Calu3 (cell line): ENCODE data around the gene ITPR2. TPM values are rescaled to one million over a fixed set of nuclear protein-coding genes. Genes with fewer than 3 reads are reported as not detected.

Source experiments
- BruUV-seq: library from RNA; stranded (reverse); fragments of 400-500 nt; replicated peaks from 2 replicates; lab custom pipeline; 2021; lab: Mats Ljungman, UMichigan
- CTCF ChIA-PET: fragments of 300-600 bp; sonication (Branson Sonifier 250); formaldehyde crosslinking; loops from one replicate; lab custom pipeline; 2022; ENCODE audit warnings: antibody characterized with exemption; lab: Charles Lee
- DNase-seq: peaks from one replicate; pipeline ENCODE4 v3.0.0; 2022
- H3K27ac Mint-ChIP-seq: one replicate; pipeline ENCODE4 v1.8.0; 2022; ENCODE audit warnings: mixed read lengths; ENCODE audit not compliant: unreplicated experiment
- H3K27me3 Mint-ChIP-seq: one replicate; pipeline ENCODE4 v1.8.0; 2022; ENCODE audit warnings: mixed read lengths; ENCODE audit not compliant: unreplicated experiment
- H3K36me3 Mint-ChIP-seq: one replicate; pipeline ENCODE4 v1.8.0; 2022; ENCODE audit warnings: mild to moderate bottlenecking, moderate library complexity, mixed read lengths; ENCODE audit not compliant: insufficient read depth, unreplicated experiment
- H3K4me1 Mint-ChIP-seq: one replicate; pipeline ENCODE4 v1.8.0; 2022; ENCODE audit warnings: mild to moderate bottlenecking, low read depth, mixed read lengths; ENCODE audit not compliant: unreplicated experiment
- H3K4me3 Mint-ChIP-seq: one replicate; pipeline ENCODE4 v1.8.0; 2022; ENCODE audit warnings: mild to moderate bottlenecking, low read depth, moderate library complexity, mixed read lengths; ENCODE audit not compliant: unreplicated experiment
- H3K9me3 Mint-ChIP-seq: one replicate; pipeline ENCODE4 v1.8.0; 2022; ENCODE audit warnings: low read depth, mixed read lengths; ENCODE audit not compliant: unreplicated experiment
- CTCF ChIP-seq: fragments of 200-600 bp; IDR thresholded peaks from one replicate; pipeline ENCODE4 v1.8.0; 2022; ENCODE audit warnings: antibody characterized with exemption; ENCODE audit not compliant: unreplicated experiment
- intact Hi-C: fragments of 100-400 bp; cut with micrococcal nuclease; formaldehyde crosslinking; loops from one replicate; pipeline ENCODE4 v1.10.0; 2022; ENCODE audit not compliant: unreplicated experiment
- total RNA-seq: library from RNA; stranded (reverse); gene quantifications from 2 replicates; pipeline ENCODE4 v1.2.3, GENCODE V29; 2022

Gene ITPR2
- total RNA-seq, 1 experiment from 2014 or later = 2.5 TPM

GRCh38 chr12:26727482-26728204 is 105.4 kb downstream of the ITPR2 start:
- no peak for DNase-seq
- Mint-ChIP-seq H3K27me3 (no peaks in the 10 kb centered on the region), H3K36me3 (no peaks in the 10 kb centered on the region), H3K27ac (no peak overlapping the region), H3K4me3 (peak overlapping the region; percentile 3), H3K9me3 (no peaks in the 10 kb centered on the region), H3K4me1 (peaks cover 29% of the 10 kb centered on the region)
- TF ChIP-seq CTCF = no peak
- CTCF ChIA-PET = no interaction called here
- intact Hi-C loops = loop anchor here (5.0 kb wide), 1 partner anchor 40 kb away; no protein-coding TSS in a partner anchor
- no TSS peak for BruUV-seq

- H3K9me3 Mint-ChIP-seq = no peaks in the 10 kb centered on the region
- no peaks in the 10 kb centered on the region for H3K27me3 Mint-ChIP-seq
- H3K27ac Mint-ChIP-seq = no peak overlapping the region
- CTCF ChIA-PET = no interaction called here
- intact Hi-C loops = loop anchor here (5.0 kb wide), 1 partner anchor 40 kb away; no protein-coding TSS in a partner anchor
- peaks cover 29% of the 10 kb centered on the region for H3K4me1 Mint-ChIP-seq
- no peaks in the 10 kb centered on the region for H3K36me3 Mint-ChIP-seq
- no TSS peak for BruUV-seq
- no peak overlapping the region for H3K4me3 Mint-ChIP-seq
- no peak for DNase-seq
- TF ChIP-seq CTCF = no peak
Observed at GRCh38 chr12:26726956-26727355, 106.0 kb downstream of the ITPR2 start.

- Mint-ChIP-seq H3K27ac (no peak overlapping the region), H3K9me3 (no peaks in the 10 kb centered on the region)
- intact Hi-C loops = loop anchor here (5.0 kb wide), 1 partner anchor 42 kb away; no protein-coding TSS in a partner anchor
Observed at GRCh38 chr12:26725276-26725916, 107.6 kb downstream of the ITPR2 start.

GRCh38 chr12:26724309-26724702 is 108.7 kb downstream of the ITPR2 start:
- Mint-ChIP-seq H3K9me3 (no peaks in the 10 kb centered on the region), H3K27me3 (no peaks in the 10 kb centered on the region), H3K4me1 (peaks cover 29% of the 10 kb centered on the region), H3K4me3 (no peak overlapping the region), H3K27ac (no peak overlapping the region), H3K36me3 (no peaks in the 10 kb centered on the region)
- no peak for TF ChIP-seq CTCF
- BruUV-seq = no TSS peak
- CTCF ChIA-PET = interaction anchor here (0.6 kb wide), 1 partner anchor 161 kb away, joined by 3 read pairs; no protein-coding TSS in a partner anchor
- intact Hi-C loops = no loop called here
- DNase-seq = no peak

More at GRCh38 chr12:26725276-26725916, 107.6 kb downstream of the ITPR2 start:
- peaks cover 29% of the 10 kb centered on the region for H3K4me1 Mint-ChIP-seq
- no peaks in the 10 kb centered on the region for H3K36me3 Mint-ChIP-seq
- no peaks in the 10 kb centered on the region for H3K27me3 Mint-ChIP-seq
- BruUV-seq = no TSS peak
- no peak overlapping the region for H3K4me3 Mint-ChIP-seq
- no peak for TF ChIP-seq CTCF
- no peak for DNase-seq
- CTCF ChIA-PET = no interaction called here
